Measurements from ENCODE around the gene DNMT3A.

GRCh38 chr2:25335971-25336370 is 5.8 kb downstream of the DNMT3A start:
- TF ChIP-seq POLR2A (IDR thresholded peaks at IDR 0.05; ENCODE audit: low read depth, low read length) (no peak), POLR2AphosphoS5 (IDR thresholded peaks at IDR 0.05; ENCODE audit: low read depth, low read length) (no peak), PAX5 (IDR thresholded peaks at IDR 0.05; ENCODE audit: insufficient read depth, low read length, severe bottlenecking) (no peak), SPI1 (IDR thresholded peaks at IDR 0.05; ENCODE audit: low read depth, low read length) (no peak)

Measured in GM12891 (cell line).